GM12891 (cell line): Measurements from ENCODE around the gene TJP2.

ENCODE experiments used
- PAX5 ChIP-seq: IDR thresholded peaks from 2 replicates; pipeline ENCODE4 v1.6.1; 2011; ENCODE audit warnings: low read length, moderate library complexity, mild to moderate bottlenecking; ENCODE audit not compliant: insufficient read depth, severe bottlenecking
- POLR2A ChIP-seq: IDR thresholded peaks from 2 replicates; pipeline ENCODE4 v1.6.1; 2011; ENCODE audit warnings: low read depth, low read length, control low read depth
- POLR2AphosphoS5 ChIP-seq: IDR thresholded peaks from 2 replicates; pipeline ENCODE4 v1.6.1; 2011; ENCODE audit warnings: low read depth, low read length, control low read depth
- SPI1 ChIP-seq: IDR thresholded peaks from 2 replicates; pipeline ENCODE4 v1.6.1; 2011; ENCODE audit warnings: low read depth, low read length, control low read depth
- TAF1 ChIP-seq: IDR thresholded peaks from 2 replicates; pipeline ENCODE4 v1.6.1; 2011; ENCODE audit warnings: low read depth, low read length, control low read depth

GRCh38 chr9:69145144-69145715, 28.8 kb upstream of the TJP2 start:
- TF ChIP-seq TAF1 (no peak), POLR2AphosphoS5 (no peak), POLR2A (no peak), SPI1 (no peak), PAX5 (no peak)
